Esophagus muscularis mucosa (tissue), 4 donors: ENCODE results near the gene SLC38A2. TPM values are rescaled to one million over a fixed set of nuclear protein-coding genes. Genes with fewer than 3 reads are reported as not detected.

ENCODE experiments used
- DNase-seq: peaks from one replicate; pipeline ENCODE4 v3.0.0-alpha.2; 2017; ENCODE audit errors: extremely low spot score
- H3K27ac ChIP-seq, 4 donors: fragments of 200-600 bp; sonication (generic); replicated peaks in 1 of 4; 1 replicate in 3 of 4; 2 replicates in 1 of 4; pipeline ENCODE4 v1.5.1; 2016 to 2019; ENCODE audit warnings: mild to moderate bottlenecking in 1 of 4
- H3K27me3 ChIP-seq, 4 donors: fragments of 200-600 bp; sonication (generic); one replicate each; pipeline versions ENCODE4 v1.5.1 to v1.6.0; 2016 to 2019
- H3K36me3 ChIP-seq, 4 donors: fragments of 200-600 bp; sonication (generic); one replicate each; pipeline ENCODE4 v1.5.1; 2016 to 2019
- H3K4me1 ChIP-seq, 4 donors: fragments of 200-600 bp; sonication (generic); one replicate each; pipeline ENCODE4 v1.5.1; 2016 to 2019
- H3K4me3 ChIP-seq, 4 donors: fragments of 200-600 bp; sonication (generic); 1 replicate in 2 of 4; 2 replicates in 2 of 4; pipeline ENCODE4 v1.5.1; 2016 to 2019; ENCODE audit warnings: mild to moderate bottlenecking in 4 of 4, moderate library complexity in 1 of 4
- H3K9me3 ChIP-seq, 4 donors: fragments of 200-600 bp; sonication (generic); 1 replicate in 3 of 4; 2 replicates in 1 of 4; pipeline ENCODE4 v1.5.1; 2016 to 2019
- EP300 ChIP-seq: sonication (generic); formaldehyde crosslinking; IDR thresholded peaks from one replicate; pipeline ENCODE4 v1.6.1; 2017; ENCODE audit warnings: antibody characterized with exemption
- POLR2A ChIP-seq: fragments of 450-650 bp; IDR thresholded peaks from one replicate; pipeline ENCODE4 v1.6.1; 2017; ENCODE audit warnings: antibody characterized with exemption, moderate library complexity, mild to moderate bottlenecking, low read depth
- POLR2AphosphoS5 ChIP-seq, 2 donors: sonication (generic); formaldehyde crosslinking; IDR thresholded peaks; one replicate each; pipeline ENCODE4 v1.6.1; 2017; ENCODE audit warnings: antibody characterized with exemption in 2 of 2
- WGBS: methylation state at CpG from one replicate; pipeline ENCODE4 v1.1.5; 2018; 5-methylcytosine and 5-hydroxymethylcytosine counted together
- intact Hi-C: fragments of 100-400 bp; cut with DNase I; formaldehyde crosslinking; loops from one replicate; pipeline ENCODE4 v1.15.1; 2023
- total RNA-seq, 4 donors: library from RNA; depleted of rRNA; stranded (reverse); fragments of >200 nt; gene quantifications; one replicate each; pipeline versions ENCODE4 v1.1.0 to v1.2.1, GENCODE V29; 2016
- TF ChIP-seq, protein P1 (sequence below), 3 experiments: fragments of 200-600 bp in 2 of 3; fragments of 450-650 bp in 1 of 3; sonication (generic) in 2 of 3; IDR thresholded peaks; one replicate each; pipeline ENCODE4 v1.5.1; 2017 to 2019; ENCODE audit warnings: antibody characterized with exemption in 3 of 3, mild to moderate bottlenecking in 2 of 3, moderate library complexity in 1 of 3

SLC38A2 gene
- total RNA-seq, 4 donors from 2014 or later, result 177 to 241 (median 225) TPM

DNA sequence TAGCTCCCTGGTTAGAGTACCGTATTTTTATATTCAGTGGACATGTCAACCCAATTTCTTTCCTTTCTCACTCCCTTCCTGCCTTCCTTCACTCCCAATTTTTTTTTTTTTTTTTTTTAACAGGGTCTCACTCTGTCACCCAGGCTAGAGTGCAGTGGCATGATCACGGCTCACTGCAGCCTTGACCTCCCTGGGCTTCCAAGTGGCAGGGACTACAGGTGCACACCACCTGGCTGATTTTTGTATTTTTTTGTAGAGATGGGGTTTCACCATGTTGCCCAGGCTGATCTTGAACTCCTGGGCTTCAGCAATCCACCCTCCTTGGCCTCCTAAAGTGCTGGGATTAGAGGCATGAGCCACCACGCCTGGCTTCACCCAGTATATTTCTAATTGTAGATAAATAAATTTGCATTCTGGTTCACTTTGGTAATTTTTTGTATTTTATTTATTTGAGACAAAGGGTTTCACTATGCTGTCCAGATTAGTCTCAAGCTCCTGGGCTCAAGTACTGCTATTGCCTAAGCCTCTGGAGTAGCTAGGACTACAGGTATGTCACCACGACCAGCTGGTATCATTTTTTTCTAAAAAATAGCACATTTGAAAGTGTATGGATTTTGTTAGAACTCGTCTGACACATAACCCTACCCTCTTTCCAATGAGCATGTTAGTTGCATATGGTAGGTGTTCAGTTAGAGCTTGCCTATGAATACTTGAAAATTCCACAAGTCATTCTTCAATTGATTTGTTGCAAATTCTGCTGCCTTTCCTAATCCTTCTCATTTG lies 15.7 kb downstream of the SLC38A2 start:
- Histone ChIP-seq H3K36me3 (peaks cover 25 to 34% (median 34%) of the 10 kb centered on the region in 4 donors), H3K27ac (no peak overlapping the region), H3K4me3 (no peak overlapping the region), H3K9me3 (no peaks in the 10 kb centered on the region), H3K27me3 (no peaks in the 10 kb centered on the region), H3K4me1 (peaks cover 4 to 29% (median 20%) of the 10 kb centered on the region in 4 donors)
- peak in 1 of 2 donors; percentile 2 for TF ChIP-seq POLR2AphosphoS5 (IDR thresholded peaks at IDR 0.05)
- TF ChIP-seq, protein P1, sequence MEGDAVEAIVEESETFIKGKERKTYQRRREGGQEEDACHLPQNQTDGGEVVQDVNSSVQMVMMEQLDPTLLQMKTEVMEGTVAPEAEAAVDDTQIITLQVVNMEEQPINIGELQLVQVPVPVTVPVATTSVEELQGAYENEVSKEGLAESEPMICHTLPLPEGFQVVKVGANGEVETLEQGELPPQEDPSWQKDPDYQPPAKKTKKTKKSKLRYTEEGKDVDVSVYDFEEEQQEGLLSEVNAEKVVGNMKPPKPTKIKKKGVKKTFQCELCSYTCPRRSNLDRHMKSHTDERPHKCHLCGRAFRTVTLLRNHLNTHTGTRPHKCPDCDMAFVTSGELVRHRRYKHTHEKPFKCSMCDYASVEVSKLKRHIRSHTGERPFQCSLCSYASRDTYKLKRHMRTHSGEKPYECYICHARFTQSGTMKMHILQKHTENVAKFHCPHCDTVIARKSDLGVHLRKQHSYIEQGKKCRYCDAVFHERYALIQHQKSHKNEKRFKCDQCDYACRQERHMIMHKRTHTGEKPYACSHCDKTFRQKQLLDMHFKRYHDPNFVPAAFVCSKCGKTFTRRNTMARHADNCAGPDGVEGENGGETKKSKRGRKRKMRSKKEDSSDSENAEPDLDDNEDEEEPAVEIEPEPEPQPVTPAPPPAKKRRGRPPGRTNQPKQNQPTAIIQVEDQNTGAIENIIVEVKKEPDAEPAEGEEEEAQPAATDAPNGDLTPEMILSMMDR (IDR thresholded peaks at IDR 0.05), result no peak
- DNase-seq, result no peak
- 71% methylated on average over 5 of the region's 5 CpGs for WGBS
- intact Hi-C loops, result no loop called here

GRCh38 chr12:46354802-46355199 lies 17.8 kb downstream of the SLC38A2 start:
- H3K27ac ChIP-seq, result no peak overlapping the region
- intact Hi-C loops, result no loop called here
- peaks cover 0 to 13% (median 4%) of the 10 kb centered on the region in 4 donors for H3K4me1 ChIP-seq
- TF ChIP-seq POLR2A (no peak), POLR2AphosphoS5 (IDR thresholded peaks at IDR 0.05) (no peak), EP300 (no peak)
- TF ChIP-seq, protein P1 (IDR thresholded peaks at IDR 0.05), result no peak
- H3K36me3 ChIP-seq, result peaks cover 5 to 14% (median 13%) of the 10 kb centered on the region in 4 donors
- no peaks in the 10 kb centered on the region for H3K27me3 ChIP-seq
- 57% methylated on average over 1 of the region's 1 CpG for WGBS
- no peaks in the 10 kb centered on the region for H3K9me3 ChIP-seq
- no peak for DNase-seq
- H3K4me3 ChIP-seq, result no peak overlapping the region

DNA sequence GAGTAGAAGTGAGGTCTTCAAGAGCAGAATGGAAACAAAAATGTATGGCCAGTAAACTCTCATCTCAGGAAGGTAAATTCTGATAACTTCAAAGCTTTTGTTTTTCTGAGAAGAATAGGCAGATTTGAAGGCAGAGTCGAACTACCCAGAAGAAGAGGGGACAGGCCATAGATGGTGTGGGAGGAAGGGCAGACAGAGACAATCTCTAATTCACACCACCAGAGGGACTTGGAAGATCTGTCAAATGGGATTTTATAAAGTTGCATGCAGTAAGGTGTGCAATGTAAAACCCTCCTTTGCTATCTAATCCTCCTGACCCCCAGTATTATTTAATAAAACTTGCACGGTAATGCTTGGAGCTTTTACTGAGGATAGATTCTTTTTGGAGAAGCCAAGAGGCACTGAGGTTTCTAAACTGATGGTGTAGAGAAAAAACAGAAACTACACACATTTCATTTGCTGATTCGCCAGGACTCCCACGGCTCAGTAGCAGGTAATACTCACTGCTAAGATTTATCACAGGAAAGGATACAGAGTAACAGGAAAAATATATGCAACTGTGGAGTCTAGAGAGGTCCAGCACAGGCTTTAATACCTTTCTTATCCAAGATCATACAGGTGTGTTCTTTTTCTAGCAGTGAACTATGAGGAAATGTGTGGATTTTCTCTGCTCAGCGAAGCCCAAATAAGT lies 18.3 kb downstream of the SLC38A2 start:
- H3K27ac ChIP-seq, result no peak overlapping the region
- TF ChIP-seq, protein P1 (IDR thresholded peaks at IDR 0.05), result peak in 1 of 3 experiments; percentile 19
- TF ChIP-seq EP300 (no peak), POLR2AphosphoS5 (IDR thresholded peaks at IDR 0.05) (no peak), POLR2A (no peak)
- no peak overlapping the region for H3K4me3 ChIP-seq
- no peaks in the 10 kb centered on the region for H3K9me3 ChIP-seq
- intact Hi-C loops, result no loop called here
- H3K4me1 ChIP-seq, result peaks cover 0 to 11% (median 2%) of the 10 kb centered on the region in 4 donors
- WGBS, result 73% methylated on average over 5 of the region's 5 CpGs
- DNase-seq, result no peak
- no peaks in the 10 kb centered on the region for H3K27me3 ChIP-seq
- peaks cover 0 to 9% (median 8%) of the 10 kb centered on the region in 4 donors for H3K36me3 ChIP-seq

GRCh38 chr12:46351886-46352650 lies 20.5 kb downstream of the SLC38A2 start:
- WGBS, result 67% methylated on average over 2 of the region's 2 CpGs
- H3K4me1 ChIP-seq, result peaks cover 0 to 6% (median 2%) of the 10 kb centered on the region in 4 donors
- no peak overlapping the region for H3K27ac ChIP-seq
- TF ChIP-seq, protein P1 (IDR thresholded peaks at IDR 0.05), result no peak
- TF ChIP-seq POLR2A, result no peak
- no peak for TF ChIP-seq EP300
- TF ChIP-seq POLR2AphosphoS5 (IDR thresholded peaks at IDR 0.05), result no peak
- no peaks in the 10 kb centered on the region for H3K27me3 ChIP-seq
- H3K4me3 ChIP-seq, result no peak overlapping the region
- H3K9me3 ChIP-seq, result no peaks in the 10 kb centered on the region
- intact Hi-C loops, result no loop called here
- H3K36me3 ChIP-seq, result no peaks in the 10 kb centered on the region
- no peak for DNase-seq
